H9 (cell line): ENCODE measurements around the gene CTIF. TPM values are rescaled to one million over a fixed set of nuclear protein-coding genes. Genes with fewer than 3 reads are reported as not detected.

ENCODE experiments used
- DNase-seq: peaks from one replicate; pipeline ENCODE4 v3.0.0-alpha.2; 2017
- H2AFZ ChIP-seq: one replicate; pipeline ENCODE4 v1.6.1; 2013; ENCODE audit warnings: mild to moderate bottlenecking, low read length, control low read depth, moderate library complexity
- H2AK5ac ChIP-seq: 2 replicates; pipeline ENCODE4 v1.6.1; 2013; ENCODE audit warnings: low read length, control low read depth, mixed read lengths; ENCODE audit not compliant: insufficient read length
- H2BK120ac ChIP-seq: one replicate; pipeline ENCODE4 v1.6.1; 2013; ENCODE audit warnings: low read depth, mild to moderate bottlenecking, low read length, control low read depth, inconsistent platforms; ENCODE audit not compliant: poor library complexity, severe bottlenecking
- H2BK12ac ChIP-seq: 2 replicates; pipeline ENCODE4 v1.6.1; 2013; ENCODE audit warnings: low read length, control low read depth, mixed read lengths, low read depth; ENCODE audit not compliant: insufficient read length
- H2BK15ac ChIP-seq: 2 replicates; pipeline ENCODE4 v1.6.1; 2013; ENCODE audit warnings: low read depth, low read length, control low read depth
- H2BK20ac ChIP-seq: one replicate; pipeline ENCODE4 v1.6.1; 2013; ENCODE audit warnings: low read depth, mild to moderate bottlenecking, low read length, control low read depth, inconsistent platforms; ENCODE audit not compliant: poor library complexity, severe bottlenecking
- H2BK5ac ChIP-seq: 2 replicates; pipeline ENCODE4 v1.6.1; 2013; ENCODE audit warnings: low read length, control low read depth, mixed read lengths; ENCODE audit not compliant: insufficient read length
- H3K14ac ChIP-seq: 2 replicates; pipeline ENCODE4 v1.6.1; 2013; ENCODE audit warnings: low read length, control low read depth; ENCODE audit not compliant: insufficient read depth
- H3K18ac ChIP-seq: 2 replicates; pipeline ENCODE4 v1.6.1; 2013; ENCODE audit warnings: low read depth, mild to moderate bottlenecking, mixed read lengths, low read length, control low read depth; ENCODE audit not compliant: insufficient read length
- H3K23ac ChIP-seq: 2 replicates; pipeline ENCODE4 v1.6.1; 2013; ENCODE audit warnings: low read length, control low read depth, mixed read lengths, low read depth; ENCODE audit not compliant: insufficient read length
- H3K23me2 ChIP-seq: 2 replicates; pipeline ENCODE4 v1.6.1; 2013; ENCODE audit warnings: low read depth, mild to moderate bottlenecking, mixed read lengths, low read length, control low read depth; ENCODE audit not compliant: insufficient read length, poor library complexity, severe bottlenecking
- H3K27ac ChIP-seq: 2 replicates; pipeline ENCODE4 v1.5.1; 2013; ENCODE audit warnings: low read length, control low read depth, mixed read lengths, low read depth; ENCODE audit not compliant: insufficient read length
- H3K27me3 ChIP-seq: 2 replicates; pipeline ENCODE4 v1.6.1; 2013; ENCODE audit warnings: low read length, control low read depth, inconsistent platforms; ENCODE audit not compliant: insufficient read depth
- H3K4ac ChIP-seq: 2 replicates; pipeline ENCODE4 v1.6.1; 2013; ENCODE audit warnings: low read depth, mild to moderate bottlenecking, control low read depth, inconsistent platforms, low read length, moderate library complexity
- H3K4me1 ChIP-seq: 2 replicates; pipeline ENCODE4 v1.6.1; 2013; ENCODE audit warnings: low read length, control low read depth, inconsistent platforms; ENCODE audit not compliant: insufficient read depth
- H3K4me2 ChIP-seq: 2 replicates; pipeline ENCODE4 v1.6.1; 2013; ENCODE audit warnings: low read length, control low read depth, mixed read lengths; ENCODE audit not compliant: insufficient read length, insufficient read depth
- H3K56ac ChIP-seq: 2 replicates; pipeline ENCODE4 v1.6.1; 2013; ENCODE audit warnings: low read depth, mild to moderate bottlenecking, mixed read lengths, low read length, control low read depth; ENCODE audit not compliant: insufficient read length
- H3K79me1 ChIP-seq: 2 replicates; pipeline ENCODE4 v1.6.1; 2013; ENCODE audit warnings: low read depth, mild to moderate bottlenecking, moderate library complexity, low read length, control low read depth, inconsistent platforms; ENCODE audit not compliant: insufficient read depth, poor library complexity, severe bottlenecking
- H3K79me2 ChIP-seq: 2 replicates; pipeline ENCODE4 v1.6.1; 2013; ENCODE audit warnings: low read length, control low read depth, inconsistent platforms; ENCODE audit not compliant: insufficient read depth
- H3K9ac ChIP-seq: 2 replicates; pipeline ENCODE4 v1.6.1; 2013; ENCODE audit warnings: low read length, control low read depth, mixed read lengths; ENCODE audit not compliant: insufficient read length; ENCODE audit errors: extremely low read depth
- H3K9me3 ChIP-seq: one replicate; pipeline ENCODE4 v1.6.1; 2013; ENCODE audit warnings: low read depth, low read length, inconsistent platforms; ENCODE audit not compliant: control insufficient read depth
- H3T11ph ChIP-seq: one replicate; pipeline ENCODE4 v1.6.1; 2013; ENCODE audit warnings: mild to moderate bottlenecking, low read length, control low read depth, inconsistent platforms
- H4K20me1 ChIP-seq: one replicate; pipeline ENCODE4 v1.6.1; 2013; ENCODE audit not compliant: control insufficient read depth, insufficient read length, insufficient read depth
- H4K5ac ChIP-seq: 2 replicates; pipeline ENCODE4 v1.6.1; 2013; ENCODE audit warnings: low read depth, mild to moderate bottlenecking, mixed read lengths, low read length, control low read depth; ENCODE audit not compliant: insufficient read length
- H4K8ac ChIP-seq: replicated peaks from 2 replicates; pipeline ENCODE4 v1.6.1; 2013; ENCODE audit warnings: low read length, control low read depth, mixed read lengths, low read depth; ENCODE audit not compliant: insufficient read length
- H4K91ac ChIP-seq: 2 replicates; pipeline ENCODE4 v1.6.1; 2013; ENCODE audit warnings: low read depth, mild to moderate bottlenecking, moderate library complexity, mixed read lengths, low read length, control low read depth; ENCODE audit not compliant: insufficient read length
- H3K27ac Mint-ChIP-seq, 3 experiments: 2 replicates in 2 of 3; 3 replicates in 1 of 3; pipeline ENCODE4 v1.8.0; 2020 to 2021; ENCODE audit warnings: mixed read lengths in 3 of 3, mild to moderate bottlenecking in 1 of 3, moderate library complexity in 1 of 3
- H3K27me3 Mint-ChIP-seq: 2 replicates; pipeline ENCODE4 v1.8.0; 2021; ENCODE audit warnings: low read depth, mild to moderate bottlenecking, moderate library complexity, mixed read lengths
- H3K36me3 Mint-ChIP-seq, 3 experiments: 2 replicates in 2 of 3; 3 replicates in 1 of 3; pipeline ENCODE4 v1.8.0; 2020 to 2021; ENCODE audit warnings: low read depth in 3 of 3, mixed read lengths in 3 of 3; ENCODE audit not compliant: insufficient read depth in 1 of 3
- H3K4me1 Mint-ChIP-seq, 2 experiments: 2 replicates each; pipeline ENCODE4 v1.8.0; 2020; ENCODE audit warnings: mixed read lengths in 2 of 2
- H3K4me3 Mint-ChIP-seq, 2 experiments: 2 replicates in 1 of 2; 3 replicates in 1 of 2; pipeline ENCODE4 v1.8.0; 2020 to 2021; ENCODE audit warnings: mild to moderate bottlenecking in 2 of 2, mixed read lengths in 2 of 2, moderate library complexity in 1 of 2
- H3K9me3 Mint-ChIP-seq, 2 experiments: 2 replicates in 1 of 2; 3 replicates in 1 of 2; pipeline ENCODE4 v1.8.0; 2020; ENCODE audit warnings: mild to moderate bottlenecking in 2 of 2, mixed read lengths in 2 of 2, moderate library complexity in 1 of 2
- WGBS: extraction: QIAGEN DNeasy Blood & Tissue Kit; methylation state at CpG from one replicate; pipeline ENCODE4 v1.1.7; 2013; ENCODE audit warnings: missing lambda C conversion rate, low lambda C conversion rate, mixed read lengths; ENCODE audit not compliant: insufficient read length; ENCODE audit errors: extremely low coverage; 5-methylcytosine and 5-hydroxymethylcytosine counted together
- total RNA-seq: library from RNA; stranded (reverse); gene quantifications from 2 replicates; pipeline ENCODE4 v1.2.1, GENCODE V29; 2021
- TF ChIP-seq, protein P1 (sequence below): fragments of 200-600 bp; sonication (generic); conservative IDR thresholded peaks from 3 replicates; pipeline ENCODE4 v1.8.0; 2021; ENCODE audit warnings: antibody characterized with exemption, mild to moderate bottlenecking

CTIF gene
- total RNA-seq, 1 experiment from 2014 or later = 15.8 TPM

DNA sequence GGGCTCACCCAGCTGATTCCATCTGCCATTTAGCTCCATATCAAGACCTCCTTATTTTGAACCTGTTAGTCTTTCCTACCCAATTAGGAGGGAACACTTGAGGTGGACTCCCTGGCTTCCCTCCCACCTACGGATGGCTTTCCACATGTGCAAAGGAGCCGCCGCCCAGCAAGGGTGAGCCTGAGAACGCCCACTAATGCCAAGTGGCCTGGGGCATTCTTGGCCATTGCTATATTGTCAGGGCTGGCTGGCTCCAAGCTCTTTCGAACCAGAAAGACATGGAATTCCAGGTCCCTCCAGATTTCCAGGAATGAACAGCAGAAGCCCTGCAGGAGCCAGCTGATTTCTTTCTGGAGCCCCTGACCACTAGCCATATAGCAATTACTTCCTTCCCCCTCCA lies 215.7 kb downstream of the CTIF start:
- Histone ChIP-seq H3K27ac (no peak overlapping the region), H3T11ph (no peak overlapping the region), H3K18ac (no peak overlapping the region), H3K56ac (no peak overlapping the region), H3K4ac (no peak overlapping the region), H3K79me1 (no peaks in the 10 kb centered on the region), H2AFZ (no peak overlapping the region), H2AK5ac (no peak overlapping the region), H3K23me2 (no peaks in the 10 kb centered on the region), H3K9ac (no peak overlapping the region), H3K4me2 (no peak overlapping the region), H2BK12ac (no peak overlapping the region), H4K91ac (no peak overlapping the region), H2BK120ac (no peak overlapping the region), H2BK5ac (no peak overlapping the region), H3K14ac (no peak overlapping the region), H3K9me3 (no peaks in the 10 kb centered on the region), H4K8ac (no peak overlapping the region), H4K5ac (no peak overlapping the region), H3K27me3 (no peaks in the 10 kb centered on the region), H3K23ac (no peak overlapping the region), H3K79me2 (no peaks in the 10 kb centered on the region), H3K4me1 (no peaks in the 10 kb centered on the region), H2BK20ac (no peak overlapping the region), H4K20me1 (no peaks in the 10 kb centered on the region), H2BK15ac (no peak overlapping the region)
- Mint-ChIP-seq H3K27me3 (no peaks in the 10 kb centered on the region), H3K9me3 (no peaks in the 10 kb centered on the region), H3K27ac (peak overlapping the region in 1 of 3 experiments; percentile 76; a peak in 1 of 7 replicates), H3K36me3 (peaks cover 0 to 3% (median 2%) of the 10 kb centered on the region in 3 experiments; a peak in 3 of 7 replicates), H3K4me1 (peaks cover 0 to 7% of the 10 kb centered on the region in 2 experiments; a peak in 1 of 4 replicates), H3K4me3 (no peak overlapping the region)
- DNase-seq = no peak
- TF ChIP-seq, protein P1, sequence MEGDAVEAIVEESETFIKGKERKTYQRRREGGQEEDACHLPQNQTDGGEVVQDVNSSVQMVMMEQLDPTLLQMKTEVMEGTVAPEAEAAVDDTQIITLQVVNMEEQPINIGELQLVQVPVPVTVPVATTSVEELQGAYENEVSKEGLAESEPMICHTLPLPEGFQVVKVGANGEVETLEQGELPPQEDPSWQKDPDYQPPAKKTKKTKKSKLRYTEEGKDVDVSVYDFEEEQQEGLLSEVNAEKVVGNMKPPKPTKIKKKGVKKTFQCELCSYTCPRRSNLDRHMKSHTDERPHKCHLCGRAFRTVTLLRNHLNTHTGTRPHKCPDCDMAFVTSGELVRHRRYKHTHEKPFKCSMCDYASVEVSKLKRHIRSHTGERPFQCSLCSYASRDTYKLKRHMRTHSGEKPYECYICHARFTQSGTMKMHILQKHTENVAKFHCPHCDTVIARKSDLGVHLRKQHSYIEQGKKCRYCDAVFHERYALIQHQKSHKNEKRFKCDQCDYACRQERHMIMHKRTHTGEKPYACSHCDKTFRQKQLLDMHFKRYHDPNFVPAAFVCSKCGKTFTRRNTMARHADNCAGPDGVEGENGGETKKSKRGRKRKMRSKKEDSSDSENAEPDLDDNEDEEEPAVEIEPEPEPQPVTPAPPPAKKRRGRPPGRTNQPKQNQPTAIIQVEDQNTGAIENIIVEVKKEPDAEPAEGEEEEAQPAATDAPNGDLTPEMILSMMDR = no peak
- WGBS = no CpG with 5 or more reads among the region's 5 CpGs
